Aortic smooth muscle cell (primary cell): ENCODE measurements around the gene QRSL1. TPM values are rescaled to one million over a fixed set of nuclear protein-coding genes. Genes with fewer than 3 reads are reported as not detected.

Experiments used
- total RNA-seq: library from RNA; depleted of rRNA; stranded (reverse); fragments of >200 nt; gene quantifications from 2 replicates; pipeline ENCODE4 v1.2.3, GENCODE V29; 2014

The QRSL1 gene
- total RNA-seq: 6.9 and 8.6 TPM in 2 replicates

GRCh38 chr6:106629103-106629858 is at the start of gene QRSL1, which contains the start of gene RTN4IP1:
Gene QRSL1 (plus strand): TSS chr6:106629578. CDS start chr6:106629682, 104 bp downstream.
Gene RTN4IP1 (minus strand): TSS chr6:106629498. CDS start chr6:106629021, 477 bp downstream.

Other genes starting within 250 kb of the QRSL1 start
- gene RTN4IP1, start 80 bp upstream of the QRSL1 start, total RNA-seq: 4.7 and 6.7 TPM in 2 replicates